WERI-Rb-1 (cell line): ENCODE results near the gene GLB1L2.

Experiments used
- DNase-seq: peaks from one replicate; pipeline ENCODE4 v3.0.0-alpha.2; 2020
- H3K27ac ChIP-seq: fragments of 250-450 bp; sonication (Bioruptor Pico); 2 replicates; pipeline ENCODE4 v1.5.1; 2020; ENCODE audit warnings: mild to moderate bottlenecking, moderate library complexity
- H3K27me3 ChIP-seq: fragments of 250-450 bp; sonication (Bioruptor Pico); 2 replicates; pipeline ENCODE4 v1.5.1; 2021; ENCODE audit warnings: mild to moderate bottlenecking, low read depth, moderate library complexity; ENCODE audit not compliant: insufficient read depth, severe bottlenecking
- H3K36me3 ChIP-seq: fragments of 250-450 bp; sonication (Bioruptor Pico); 2 replicates; pipeline ENCODE4 v1.5.1; 2020; ENCODE audit warnings: mild to moderate bottlenecking, moderate library complexity
- H3K4me3 ChIP-seq: 2 replicates; pipeline ENCODE4 v1.5.1; 2011; ENCODE audit warnings: low read depth, mild to moderate bottlenecking, control low read depth, low read length
- H3K9me3 ChIP-seq: fragments of 250-450 bp; sonication (Bioruptor Pico); 2 replicates; pipeline ENCODE4 v1.5.1; 2021; ENCODE audit warnings: mild to moderate bottlenecking, moderate library complexity; ENCODE audit not compliant: severe bottlenecking
- CTCF ChIP-seq: IDR thresholded peaks from 2 replicates; pipeline ENCODE4 v1.5.1; 2011; ENCODE audit warnings: low read depth, mild to moderate bottlenecking, control low read depth, inconsistent platforms, low read length

GLB1L2 gene

GRCh38 chr11:134391656-134392055, 59.9 kb downstream of the GLB1L2 start:
- peaks cover 2% of the 10 kb centered on the region for H3K9me3 ChIP-seq
- DNase-seq, result no peak
- H3K4me3 ChIP-seq, result no peak overlapping the region
- H3K36me3 ChIP-seq, result no peaks in the 10 kb centered on the region
- H3K27ac ChIP-seq, result no peak overlapping the region
- H3K27me3 ChIP-seq, result peaks cover 30% of the 10 kb centered on the region
- no peak for TF ChIP-seq CTCF

GRCh38 chr11:134392953-134393615, 61.3 kb downstream of the GLB1L2 start:
- no peak for DNase-seq
- Histone ChIP-seq H3K27me3 (peaks cover 44% of the 10 kb centered on the region), H3K27ac (no peak overlapping the region), H3K4me3 (no peak overlapping the region), H3K9me3 (peaks cover 2% of the 10 kb centered on the region), H3K36me3 (no peaks in the 10 kb centered on the region)
- no peak for TF ChIP-seq CTCF

- peaks cover 50% of the 10 kb centered on the region for H3K27me3 ChIP-seq
These were observed 61.9 kb downstream of the GLB1L2 start for GRCh38 chr11:134393638-134394037.

GRCh38 chr11:134394311-134394710, 62.5 kb downstream of the GLB1L2 start:
- DNase-seq, result no peak
- no peak for TF ChIP-seq CTCF
- Histone ChIP-seq H3K27ac (no peak overlapping the region), H3K36me3 (no peaks in the 10 kb centered on the region), H3K9me3 (peaks cover 2% of the 10 kb centered on the region), H3K27me3 (peaks cover 56% of the 10 kb centered on the region), H3K4me3 (no peak overlapping the region)

More at GRCh38 chr11:134393638-134394037, 61.9 kb downstream of the GLB1L2 start:
- TF ChIP-seq CTCF, result peak; percentile 86
- H3K4me3 ChIP-seq, result no peak overlapping the region
- DNase-seq, result peak; percentile 93
- no peak overlapping the region for H3K27ac ChIP-seq
- no peaks in the 10 kb centered on the region for H3K36me3 ChIP-seq
- peaks cover 2% of the 10 kb centered on the region for H3K9me3 ChIP-seq

GRCh38 chr11:134395002-134395401, 63.2 kb downstream of the GLB1L2 start:
- DNase-seq, result no peak
- H3K36me3 ChIP-seq, result no peaks in the 10 kb centered on the region
- no peak overlapping the region for H3K4me3 ChIP-seq
- no peak for TF ChIP-seq CTCF
- H3K9me3 ChIP-seq, result peaks cover 2% of the 10 kb centered on the region
- peaks cover 60% of the 10 kb centered on the region for H3K27me3 ChIP-seq
- H3K27ac ChIP-seq, result no peak overlapping the region
